ENCODE results near the gene CA14. TPM values are rescaled to one million over a fixed set of nuclear protein-coding genes. Genes with fewer than 3 reads are reported as not detected.
"Not testable (repeated sequence)": the region's sequence is repeated elsewhere in the genome, so short reads cannot be mapped to it uniquely, and the experiment has no call there.

The CA14 gene
- total RNA-seq: not detected in 2 replicates

GRCh38 chr1:150257624-150258585 lies at the start of gene CA14:
CA14 (plus strand) TSS chr1:150257774; CDS start chr1:150258129, 355 bp downstream.
- DNase-seq (ENCODE audit: extremely low read depth, low read depth, low spot score): no peak

GRCh38 chr1:150208460-150208859 lies 49.1 kb upstream of the CA14 start:
- DNase-seq (ENCODE audit: extremely low read depth, low read depth, low spot score): not testable (repeated sequence)

- no peak for DNase-seq (ENCODE audit: extremely low read depth, low read depth, low spot score)
These were observed 47.5 kb upstream of the CA14 start for GRCh38 chr1:150210091-150210490.

- DNase-seq (ENCODE audit: extremely low read depth, low read depth, low spot score): no peak
These were observed 46.9 kb upstream of the CA14 start for GRCh38 chr1:150210706-150211105.

- no peak for DNase-seq (ENCODE audit: extremely low read depth, low read depth, low spot score)
These were observed 45.5 kb upstream of the CA14 start for GRCh38 chr1:150212070-150212469.

GRCh38 chr1:150213170-150214098 lies 44.1 kb upstream of the CA14 start:
- peak; percentile 66 for DNase-seq (ENCODE audit: extremely low read depth, low read depth, low spot score)

GRCh38 chr1:150214099-150214756 lies 43.3 kb upstream of the CA14 start:
- not testable (repeated sequence) for DNase-seq (ENCODE audit: extremely low read depth, low read depth, low spot score)

- not testable (repeated sequence) for DNase-seq (ENCODE audit: extremely low read depth, low read depth, low spot score)
These were observed 41.7 kb upstream of the CA14 start for GRCh38 chr1:150215855-150216254.

GRCh38 chr1:150221552-150221951 lies 36.0 kb upstream of the CA14 start:
- DNase-seq (ENCODE audit: extremely low read depth, low read depth, low spot score): no peak

- DNase-seq (ENCODE audit: extremely low read depth, low read depth, low spot score): no peak
These were observed 32.6 kb upstream of the CA14 start for GRCh38 chr1:150224983-150225382.

GRCh38 chr1:150225546-150225945 lies 32.0 kb upstream of the CA14 start:
- no peak for DNase-seq (ENCODE audit: extremely low read depth, low read depth, low spot score)

GRCh38 chr1:150226486-150226885 lies 31.1 kb upstream of the CA14 start:
- no peak for DNase-seq (ENCODE audit: extremely low read depth, low read depth, low spot score)

- DNase-seq (ENCODE audit: extremely low read depth, low read depth, low spot score): no peak
These were observed 30.3 kb upstream of the CA14 start for GRCh38 chr1:150227228-150227627.

- DNase-seq (ENCODE audit: extremely low read depth, low read depth, low spot score): not testable (repeated sequence)
These were observed 29.3 kb upstream of the CA14 start for GRCh38 chr1:150228246-150228645.

- not testable (repeated sequence) for DNase-seq (ENCODE audit: extremely low read depth, low read depth, low spot score)
These were observed 24.7 kb upstream of the CA14 start for GRCh38 chr1:150232921-150233320.

- DNase-seq (ENCODE audit: extremely low read depth, low read depth, low spot score): no peak
These were observed 23.9 kb upstream of the CA14 start for GRCh38 chr1:150233359-150234308.

GRCh38 chr1:150234309-150234565 lies 23.3 kb upstream of the CA14 start:
- DNase-seq (ENCODE audit: extremely low read depth, low read depth, low spot score): no peak

GRCh38 chr1:150234566-150235293 lies 22.8 kb upstream of the CA14 start:
- no peak for DNase-seq (ENCODE audit: extremely low read depth, low read depth, low spot score)

GRCh38 chr1:150235294-150235851 lies 22.2 kb upstream of the CA14 start:
- no peak for DNase-seq (ENCODE audit: extremely low read depth, low read depth, low spot score)

Measured in glomerular endothelial cell (primary cell).